Kidney (tissue), 14 donors: ENCODE measurements around the gene ABCC11. TPM values are rescaled to one million over a fixed set of nuclear protein-coding genes. Genes with fewer than 3 reads are reported as not detected.

Source experiments
- DNase-seq, 5 donors: peaks; one replicate each; pipeline ENCODE4 v3.0.0-alpha.2; 2013 to 2020
- FAIRE-seq: peaks from 2 replicates; lab custom pipeline; 2012; peaks lifted over from hg19 to GRCh38; lab: Jason Lieb, UNC
- H3K27ac ChIP-seq, 2 donors: one replicate each; pipeline ENCODE4 v1.7.0; 2013; ENCODE audit warnings: low read depth in 2 of 2, low read length in 2 of 2, inconsistent platforms in 1 of 2
- H3K27me3 ChIP-seq: one replicate; pipeline ENCODE4 v1.7.1; 2013; ENCODE audit warnings: low read length, inconsistent platforms; ENCODE audit not compliant: control insufficient read depth, insufficient read depth
- H3K36me3 ChIP-seq, 3 donors: one replicate each; pipeline versions ENCODE4 v1.7.0 to v1.7.1; 2013; ENCODE audit warnings: low read length in 3 of 3, control low read depth in 1 of 3, inconsistent platforms in 1 of 3; ENCODE audit not compliant: insufficient read depth in 3 of 3, control insufficient read depth in 2 of 3
- H3K4me1 ChIP-seq, 3 donors: one replicate each; pipeline versions ENCODE4 v1.7.0 to v1.7.1; 2013; ENCODE audit warnings: low read length in 3 of 3, inconsistent platforms in 1 of 3, low read depth in 1 of 3; ENCODE audit not compliant: control insufficient read depth in 2 of 3, insufficient read depth in 2 of 3
- H3K4me3 ChIP-seq, 3 donors: one replicate each; pipeline versions ENCODE4 v1.7.0 to v1.8.1; 2013; ENCODE audit warnings: low read length in 3 of 3, control low read depth in 1 of 3, inconsistent platforms in 1 of 3
- H3K9ac ChIP-seq, 3 donors: one replicate each; pipeline versions ENCODE4 v1.7.0 to v1.7.1; 2013; ENCODE audit warnings: low read length in 3 of 3, control low read depth in 1 of 3, inconsistent platforms in 1 of 3
- H3K9me3 ChIP-seq, 3 donors: one replicate each; pipeline versions ENCODE4 v1.7.0 to v1.7.1; 2013; ENCODE audit warnings: low read length in 3 of 3, control low read depth in 1 of 3, inconsistent platforms in 1 of 3; ENCODE audit not compliant: control insufficient read depth in 2 of 3, insufficient read depth in 1 of 3
- intact Hi-C: fragments of 100-400 bp; cut with DNase I; formaldehyde crosslinking; loops from one replicate; pipeline ENCODE4 v1.11.1; 2022
- polyA plus RNA-seq: library from polyadenylated mRNA; stranded (reverse); fragments of 350-450 nt; fragmentation: Illumina TruSeq; extraction: RNeasy Lipid Tissue Mini Kit (QIAGEN cat#74804); gene quantifications from one replicate; pipeline ENCODE4 v1.2.3, GENCODE V29; 2014; ENCODE audit warnings: low read depth, low replicate concordance; ENCODE audit not compliant: insufficient read depth
- total RNA-seq: library from RNA; stranded (reverse); fragmentation: NEBNext Ultra II Directional; extraction: Animal tissue kit (Norgen Biotek cat#: 25700); gene quantifications from one replicate; pipeline ENCODE4 v1.2.1, GENCODE V29; 2021
- TF ChIP-seq, protein P1 (sequence below): IDR thresholded peaks from 3 replicates; pipeline ENCODE4 v1.5.1; 2012; ENCODE audit warnings: mild to moderate bottlenecking, moderate library complexity, borderline replicate concordance; ENCODE audit not compliant: insufficient read depth; ENCODE audit errors: extremely low read depth
- donor health status: control.
- donor health status: control.
- donor health status: control.
- donor health status: control.
- donor health status: control.
- donor health status: DM: yes; HTN: yes; CAD: no.
- donor health status: Normal renal cell carcinoma (clear cell type).

The ABCC11 gene
- total and polyA plus RNA-seq, 2 donors from 2014 or later, result 0.09 TPM; not detected in 1

- FAIRE-seq, result no peak
- no peak overlapping the region for H3K27ac ChIP-seq
Measured at GRCh38 chr16:48212033-48212432, 35.3 kb downstream of the ABCC11 start.

DNA sequence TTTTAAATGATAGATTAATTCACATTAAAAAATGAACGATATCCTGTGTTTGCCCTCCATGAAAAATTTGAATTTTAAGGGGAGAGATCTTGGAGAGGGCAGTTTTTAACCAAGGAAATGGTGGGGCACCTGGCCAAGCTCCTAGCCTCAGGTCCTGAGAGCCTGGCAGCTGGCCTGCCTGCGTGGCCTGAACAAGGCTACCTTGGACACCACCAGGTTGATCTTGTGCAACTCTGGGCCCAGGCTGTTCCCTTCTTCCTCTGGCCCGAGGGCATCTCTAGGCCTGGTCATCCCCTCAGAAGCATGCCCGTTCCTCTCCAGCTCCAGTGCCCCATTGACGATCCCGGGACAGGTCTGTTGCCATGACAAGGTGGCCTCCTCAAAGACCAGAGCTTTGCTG lies 36.6 kb downstream of the ABCC11 start:
- H3K4me3 ChIP-seq, result no peak overlapping the region
- TF ChIP-seq, protein P1, sequence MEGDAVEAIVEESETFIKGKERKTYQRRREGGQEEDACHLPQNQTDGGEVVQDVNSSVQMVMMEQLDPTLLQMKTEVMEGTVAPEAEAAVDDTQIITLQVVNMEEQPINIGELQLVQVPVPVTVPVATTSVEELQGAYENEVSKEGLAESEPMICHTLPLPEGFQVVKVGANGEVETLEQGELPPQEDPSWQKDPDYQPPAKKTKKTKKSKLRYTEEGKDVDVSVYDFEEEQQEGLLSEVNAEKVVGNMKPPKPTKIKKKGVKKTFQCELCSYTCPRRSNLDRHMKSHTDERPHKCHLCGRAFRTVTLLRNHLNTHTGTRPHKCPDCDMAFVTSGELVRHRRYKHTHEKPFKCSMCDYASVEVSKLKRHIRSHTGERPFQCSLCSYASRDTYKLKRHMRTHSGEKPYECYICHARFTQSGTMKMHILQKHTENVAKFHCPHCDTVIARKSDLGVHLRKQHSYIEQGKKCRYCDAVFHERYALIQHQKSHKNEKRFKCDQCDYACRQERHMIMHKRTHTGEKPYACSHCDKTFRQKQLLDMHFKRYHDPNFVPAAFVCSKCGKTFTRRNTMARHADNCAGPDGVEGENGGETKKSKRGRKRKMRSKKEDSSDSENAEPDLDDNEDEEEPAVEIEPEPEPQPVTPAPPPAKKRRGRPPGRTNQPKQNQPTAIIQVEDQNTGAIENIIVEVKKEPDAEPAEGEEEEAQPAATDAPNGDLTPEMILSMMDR, result no peak
- H3K4me1 ChIP-seq, result no peaks in the 10 kb centered on the region
- no peak overlapping the region for H3K27ac ChIP-seq
- DNase-seq, result no peak
- no peak overlapping the region for H3K9ac ChIP-seq
- FAIRE-seq, result no peak
- no peaks in the 10 kb centered on the region for H3K27me3 ChIP-seq
- intact Hi-C loops, result no loop called here
- no peaks in the 10 kb centered on the region for H3K9me3 ChIP-seq
- H3K36me3 ChIP-seq, result no peaks in the 10 kb centered on the region

More at GRCh38 chr16:48212033-48212432, 35.3 kb downstream of the ABCC11 start:
- no peak overlapping the region for H3K4me3 ChIP-seq
- intact Hi-C loops, result no loop called here
- no peak for DNase-seq
- H3K9me3 ChIP-seq, result no peaks in the 10 kb centered on the region
- no peaks in the 10 kb centered on the region for H3K36me3 ChIP-seq
- TF ChIP-seq, protein P1, result no peak
- H3K9ac ChIP-seq, result no peak overlapping the region
- H3K27me3 ChIP-seq, result no peaks in the 10 kb centered on the region
- no peaks in the 10 kb centered on the region for H3K4me1 ChIP-seq

GRCh38 chr16:48206594-48207242 lies 40.6 kb downstream of the ABCC11 start:
- no peak overlapping the region for H3K9ac ChIP-seq
- H3K36me3 ChIP-seq, result no peaks in the 10 kb centered on the region
- H3K9me3 ChIP-seq, result no peaks in the 10 kb centered on the region
- no peaks in the 10 kb centered on the region for H3K4me1 ChIP-seq
- DNase-seq (no peak), FAIRE-seq (no peak)
- no peak overlapping the region for H3K4me3 ChIP-seq
- no peak overlapping the region for H3K27ac ChIP-seq
- TF ChIP-seq, protein P1, result no peak
- H3K27me3 ChIP-seq, result no peaks in the 10 kb centered on the region
- intact Hi-C loops, result no loop called here

- Histone ChIP-seq H3K27ac (no peak overlapping the region), H3K27me3 (no peaks in the 10 kb centered on the region), H3K9me3 (no peaks in the 10 kb centered on the region), H3K9ac (no peak overlapping the region), H3K4me1 (no peaks in the 10 kb centered on the region), H3K4me3 (no peak overlapping the region), H3K36me3 (no peaks in the 10 kb centered on the region)
- TF ChIP-seq, protein P1, result no peak
- DNase-seq, result no peak
- no peak for FAIRE-seq
- intact Hi-C loops, result no loop called here
Measured at GRCh38 chr16:48204825-48205151, 42.6 kb downstream of the ABCC11 start.
